Transverse colon (tissue), 4 donors: ENCODE measurements around the gene TPRA1. TPM values are rescaled to one million over a fixed set of nuclear protein-coding genes. Genes with fewer than 3 reads are reported as not detected.
"Not testable (repeated sequence)": the region's sequence is repeated elsewhere in the genome, so short reads cannot be mapped to it uniquely, and the experiment has no call there.

Experiments
- DNase-seq: peaks from one replicate; pipeline ENCODE4 v3.0.0-alpha.2; 2019
- H3K27ac ChIP-seq, 4 donors: fragments of 200-600 bp; sonication (generic); 2 replicates each; pipeline ENCODE4 v1.5.1; 2016 to 2018; ENCODE audit warnings: inconsistent platforms in 4 of 4
- H3K27me3 ChIP-seq: fragments of 200-600 bp; sonication (generic); 2 replicates; pipeline ENCODE4 v1.5.1; 2017; ENCODE audit warnings: inconsistent platforms
- H3K36me3 ChIP-seq, 4 donors: fragments of 200-600 bp; sonication (generic); 2 replicates each; pipeline ENCODE4 v1.5.1; 2017 to 2019; ENCODE audit warnings: inconsistent platforms in 4 of 4
- H3K4me1 ChIP-seq, 4 donors: fragments of 200-600 bp; sonication (generic); 2 replicates each; pipeline ENCODE4 v1.5.1; 2017 to 2020; ENCODE audit warnings: inconsistent platforms in 4 of 4
- H3K4me3 ChIP-seq, 4 donors: fragments of 200-600 bp; sonication (generic); 1 replicate in 1 of 4; 2 replicates in 3 of 4; pipeline versions ENCODE4 v1.5.1 to v1.6.1; 2017 to 2019; ENCODE audit warnings: inconsistent platforms in 4 of 4
- H3K9me3 ChIP-seq, 2 donors: fragments of 200-600 bp; sonication (generic); 2 replicates each; pipeline ENCODE4 v1.5.1; 2017 to 2019; ENCODE audit warnings: inconsistent platforms in 2 of 2
- CTCF ChIP-seq, 5 experiments: fragments of 200-600 bp in 3 of 5; fragments of 450-650 bp in 2 of 5; sonication (generic) in 3 of 5; IDR thresholded peaks; 1 replicate in 2 of 5; 2 replicates in 3 of 5; pipeline ENCODE4 v1.5.1; 2016 to 2017; ENCODE audit warnings: antibody characterized with exemption in 5 of 5, inconsistent platforms in 3 of 5, mild to moderate bottlenecking in 2 of 5, moderate library complexity in 1 of 5
- EP300 ChIP-seq: sonication (generic); formaldehyde crosslinking; IDR thresholded peaks from one replicate; pipeline ENCODE4 v1.6.1; 2017; ENCODE audit warnings: antibody characterized with exemption, low read depth
- POLR2A ChIP-seq: fragments of 450-650 bp; IDR thresholded peaks from one replicate; pipeline ENCODE4 v1.6.1; 2016; ENCODE audit warnings: antibody characterized with exemption, mild to moderate bottlenecking, moderate library complexity
- POLR2AphosphoS5 ChIP-seq, 3 donors: sonication (generic); formaldehyde crosslinking; IDR thresholded peaks; one replicate each; pipeline ENCODE4 v1.6.1; 2016; ENCODE audit warnings: antibody characterized with exemption in 3 of 3
- WGBS, 2 donors: methylation state at CpG; one replicate each; pipeline ENCODE4 v1.1.5; 2018; ENCODE audit warnings: low coverage in 1 of 2; 5-methylcytosine and 5-hydroxymethylcytosine counted together
- in situ Hi-C, 4 donors: fragments of 200-750 bp; cut with MboI; loops; one replicate each; pipeline versions ENCODE4 v1.15.0 to v1.15.1; 2017; ENCODE audit warnings: low sequenced_read_pairs in 3 of 4, low pct_ligation_motif_present in 1 of 4, low pct_unique_long_range_greater_than_20kb in 1 of 4
- intact Hi-C: fragments of 100-400 bp; cut with DNase I; formaldehyde crosslinking; loops from one replicate; pipeline ENCODE4 v1.15.1; 2023; ENCODE audit warnings: low total_unique reads
- total RNA-seq, 4 donors: library from RNA; depleted of rRNA; stranded (reverse); fragments of >200 nt; gene quantifications; one replicate each; pipeline ENCODE4 v1.1.0, GENCODE V29; 2016

TPRA1 gene
- total RNA-seq, 4 donors from 2014 or later, result 16.1 to 29.8 (median 21.1) TPM

DNA sequence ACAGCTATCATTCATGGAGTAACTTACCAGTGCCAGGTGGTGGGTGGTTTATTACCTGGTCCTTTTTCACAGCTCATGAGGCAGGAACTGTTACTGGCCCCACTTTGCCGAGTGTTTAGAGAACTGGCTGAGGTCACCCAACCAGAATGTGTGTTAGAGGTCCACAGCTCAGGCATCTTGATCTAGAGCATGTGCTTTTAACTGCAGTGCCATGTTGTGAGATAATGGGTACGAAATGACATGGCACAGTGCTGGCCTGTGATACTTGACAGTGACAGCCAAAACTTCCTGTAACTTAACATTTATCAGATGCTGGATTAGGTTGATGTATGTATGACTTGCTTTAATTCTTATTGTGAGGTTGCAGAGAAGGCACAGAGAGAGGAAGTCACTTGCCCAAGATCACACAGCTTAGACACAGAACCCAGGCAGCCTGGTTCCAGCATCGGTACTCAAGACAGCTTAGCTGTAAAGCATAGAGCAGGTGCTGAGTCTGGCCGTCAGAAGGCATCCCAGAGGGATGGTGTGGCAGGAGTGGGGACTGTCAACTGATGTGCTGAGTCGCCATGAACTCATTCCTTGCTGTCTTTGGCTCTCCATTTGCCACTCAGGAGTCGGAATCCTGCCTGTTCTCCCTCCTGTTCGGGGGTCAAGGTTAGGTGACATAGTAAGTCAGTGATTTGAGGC is 17.3 kb upstream of the TPRA1 start:
- H3K4me1 ChIP-seq, result no peaks in the 10 kb centered on the region

GRCh38 chr3:127606981-127607595 is 16.6 kb upstream of the TPRA1 start:
- Histone ChIP-seq H3K27me3 (no peaks in the 10 kb centered on the region), H3K36me3 (no peaks in the 10 kb centered on the region), H3K4me3 (no peak overlapping the region), H3K9me3 (no peaks in the 10 kb centered on the region), H3K4me1 (no peaks in the 10 kb centered on the region), H3K27ac (no peak overlapping the region)
- no peak for DNase-seq
- no peak for TF ChIP-seq CTCF (IDR thresholded peaks at IDR 0.05)
- in situ Hi-C loops (no loop called here), intact Hi-C loops (no loop called here)
- WGBS, 2 donors, result 88 to 90% methylated on average over 6 to 16 of the region's 17 CpGs

More for the DNA sequence above, 17.3 kb upstream of the TPRA1 start:
- no peak for DNase-seq
- intact Hi-C loops (no loop called here), in situ Hi-C loops (no loop called here)
- Histone ChIP-seq H3K27ac (no peak overlapping the region), H3K36me3 (no peaks in the 10 kb centered on the region), H3K27me3 (no peaks in the 10 kb centered on the region), H3K4me3 (no peak overlapping the region), H3K9me3 (no peaks in the 10 kb centered on the region)
- WGBS, 2 donors, result 92% methylated on average over 7 of the region's 7 CpGs; no CpG with 5 or more reads in 1 of the 2 donors
- no peak for TF ChIP-seq EP300
- TF ChIP-seq CTCF (IDR thresholded peaks at IDR 0.05), result no peak
- TF ChIP-seq POLR2A, result no peak
- no peak for TF ChIP-seq POLR2AphosphoS5 (IDR thresholded peaks at IDR 0.05)

DNA sequence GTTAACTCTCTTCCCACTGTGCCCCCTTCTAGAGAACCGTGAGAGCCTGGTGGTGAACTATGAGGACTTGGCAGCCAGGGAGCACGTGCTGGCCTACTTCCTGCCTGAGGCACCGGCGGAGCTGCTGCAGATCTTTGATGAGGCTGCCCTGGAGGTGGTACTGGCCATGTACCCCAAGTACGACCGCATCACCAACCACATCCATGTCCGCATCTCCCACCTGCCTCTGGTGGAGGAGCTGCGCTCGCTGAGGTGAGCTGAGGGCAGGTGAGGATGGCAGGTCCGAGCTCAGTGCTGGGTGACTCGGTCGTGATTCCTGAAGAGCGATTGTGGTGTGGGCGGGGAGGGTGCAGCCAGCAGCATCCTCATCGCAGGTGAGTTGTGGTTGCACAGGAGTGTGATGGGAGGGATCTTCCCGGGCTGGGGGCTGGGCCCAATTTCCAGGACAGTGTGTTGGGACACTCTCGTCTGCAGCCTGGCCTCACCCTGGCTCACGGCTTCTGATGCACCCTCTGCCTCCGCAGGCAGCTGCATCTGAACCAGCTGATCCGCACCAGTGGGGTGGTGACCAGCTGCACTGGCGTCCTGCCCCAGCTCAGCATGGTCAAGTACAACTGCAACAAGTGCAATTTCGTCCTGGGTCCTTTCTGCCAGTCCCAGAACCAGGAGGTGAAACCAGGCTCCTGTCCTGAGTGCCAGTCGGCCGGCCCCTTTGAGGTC is 15.7 kb upstream of the TPRA1 start:
- WGBS, 2 donors, result 91% methylated on average over 24 of the region's 24 CpGs; no CpG with 5 or more reads in 1 of the 2 donors
- no peak overlapping the region for H3K27ac ChIP-seq
- no peaks in the 10 kb centered on the region for H3K9me3 ChIP-seq
- intact Hi-C loops, result no loop called here
- in situ Hi-C loops, result no loop called here
- no peaks in the 10 kb centered on the region for H3K27me3 ChIP-seq
- no peak overlapping the region for H3K4me3 ChIP-seq
- H3K4me1 ChIP-seq, result no peaks in the 10 kb centered on the region
- TF ChIP-seq POLR2A (no peak), CTCF (IDR thresholded peaks at IDR 0.05) (no peak), EP300 (no peak), POLR2AphosphoS5 (IDR thresholded peaks at IDR 0.05) (no peak)
- no peaks in the 10 kb centered on the region for H3K36me3 ChIP-seq
- no peak for DNase-seq

GRCh38 chr3:127605547-127605946 is 15.0 kb upstream of the TPRA1 start:
- H3K27ac ChIP-seq, DNase-seq, intact Hi-C loops, H3K36me3 ChIP-seq, H3K4me1 ChIP-seq, in situ Hi-C loops, H3K4me3 ChIP-seq, H3K9me3 ChIP-seq, H3K27me3 ChIP-seq: not testable (repeated sequence)
- WGBS, 2 donors, result 88 to 97% methylated on average over 6 to 7 of the region's 7 CpGs
